Hematopoietic multipotent progenitor cell treated with erythropoietin and hydrocortisone succinate and interleukin-3 and kit ligand, for 17 days (in vitro differentiated cells): ENCODE data around the gene CLSTN2.

Source experiments
- DNase-seq: peaks from one replicate; pipeline ENCODE4 v3.0.0-alpha.2; 2015; ENCODE audit warnings: low spot score

Gene CLSTN2

GRCh38 chr3:140555666-140556065 is 620.7 kb downstream of the CLSTN2 start:
- no peak for DNase-seq

GRCh38 chr3:140557476-140557875 is 622.5 kb downstream of the CLSTN2 start:
- DNase-seq, result no peak

- DNase-seq, result no peak
These were observed 624.6 kb downstream of the CLSTN2 start for GRCh38 chr3:140559546-140559945.

GRCh38 chr3:140563206-140563760 is 628.3 kb downstream of the CLSTN2 start:
- no peak for DNase-seq

GRCh38 chr3:140568131-140568530 is 633.1 kb downstream of the CLSTN2 start:
- DNase-seq, result no peak

GRCh38 chr3:140568842-140569520 is 634.0 kb downstream of the CLSTN2 start:
- DNase-seq, result no peak

- no peak for DNase-seq
These were observed 635.6 kb downstream of the CLSTN2 start for GRCh38 chr3:140570602-140571001.

- no peak for DNase-seq
These were observed 636.9 kb downstream of the CLSTN2 start for GRCh38 chr3:140571836-140572235.

GRCh38 chr3:140572334-140572733 is 637.3 kb downstream of the CLSTN2 start:
- DNase-seq, result no peak

GRCh38 chr3:140573011-140573410 is 638.0 kb downstream of the CLSTN2 start:
- DNase-seq, result no peak

GRCh38 chr3:140574375-140574774 is 639.4 kb downstream of the CLSTN2 start:
- no peak for DNase-seq

GRCh38 chr3:140576449-140576848 is 641.5 kb downstream of the CLSTN2 start:
- no peak for DNase-seq

GRCh38 chr3:140577911-140578310 is 642.9 kb downstream of the CLSTN2 start:
- no peak for DNase-seq

- no peak for DNase-seq
These were observed 644.3 kb downstream of the CLSTN2 start for GRCh38 chr3:140579260-140579659.

GRCh38 chr3:140580746-140581145 is 645.8 kb downstream of the CLSTN2 start:
- DNase-seq, result no peak

GRCh38 chr3:140584549-140584948 is 649.6 kb downstream of the CLSTN2 start:
- no peak for DNase-seq

- DNase-seq, result no peak
These were observed 650.8 kb downstream of the CLSTN2 start for GRCh38 chr3:140585828-140586227.

- no peak for DNase-seq
These were observed 651.3 kb downstream of the CLSTN2 start for GRCh38 chr3:140586311-140586710.

GRCh38 chr3:140588558-140588957 is 653.6 kb downstream of the CLSTN2 start:
- no peak for DNase-seq

GRCh38 chr3:140593766-140594165 is 658.8 kb downstream of the CLSTN2 start:
- DNase-seq, result no peak

GRCh38 chr3:140595295-140595694 is 660.3 kb downstream of the CLSTN2 start:
- DNase-seq, result no peak

GRCh38 chr3:140597364-140597763 is 662.4 kb downstream of the CLSTN2 start:
- DNase-seq, result no peak

- no peak for DNase-seq
These were observed 662.8 kb downstream of the CLSTN2 start for GRCh38 chr3:140597792-140598191.

GRCh38 chr3:140599009-140599408 is 664.0 kb downstream of the CLSTN2 start:
- no peak for DNase-seq
